GM18520 (cell line): ENCODE measurements around the gene PRRC2B.
A peak's percentile ranks its signal among the peaks of the same experiment; 100 is the strongest.
"Not testable (repeated sequence)": the region's sequence is repeated elsewhere in the genome, so short reads cannot be mapped to it uniquely, and the experiment has no call there.

Source experiments
- ATAC-seq: cut with Tn5 transposase; IDR thresholded peaks from one replicate; pipeline ENCODE4 v1.9.1; 2021; ENCODE audit not compliant: unreplicated experiment

PRRC2B gene

GRCh38 chr9:131393622-131394463 is at the start of gene PRRC2B:
Gene PRRC2B (plus strand): TSS chr9:131394086. CDS start chr9:131430145, 36,059 bp downstream.
- ATAC-seq, result peak; percentile 42

GRCh38 chr9:131344931-131345535 is 48.9 kb upstream of the PRRC2B start:
- not testable (repeated sequence) for ATAC-seq

GRCh38 chr9:131346559-131346958 is 47.3 kb upstream of the PRRC2B start:
- no peak for ATAC-seq

- ATAC-seq, result no peak
Observed at GRCh38 chr9:131347376-131348020, 46.4 kb upstream of the PRRC2B start.

- no peak for ATAC-seq
Observed at GRCh38 chr9:131348631-131349521, 45.0 kb upstream of the PRRC2B start.

GRCh38 chr9:131349522-131349880 is 44.4 kb upstream of the PRRC2B start:
- no peak for ATAC-seq

- ATAC-seq, result no peak
Observed at GRCh38 chr9:131349881-131350563, 43.9 kb upstream of the PRRC2B start.

GRCh38 chr9:131356479-131356878 is 37.4 kb upstream of the PRRC2B start:
- ATAC-seq, result not testable (repeated sequence)

- no peak for ATAC-seq
Observed at GRCh38 chr9:131358556-131358955, 35.3 kb upstream of the PRRC2B start.

GRCh38 chr9:131361202-131361833 is 32.6 kb upstream of the PRRC2B start:
- ATAC-seq, result no peak

GRCh38 chr9:131365546-131365945 is 28.3 kb upstream of the PRRC2B start:
- ATAC-seq, result no peak

GRCh38 chr9:131366761-131367401 is 27.0 kb upstream of the PRRC2B start:
- ATAC-seq, result no peak

- ATAC-seq, result no peak
Observed at GRCh38 chr9:131367450-131367849, 26.4 kb upstream of the PRRC2B start.

GRCh38 chr9:131370638-131371037 is 23.2 kb upstream of the PRRC2B start:
- no peak for ATAC-seq

- not testable (repeated sequence) for ATAC-seq
Observed at GRCh38 chr9:131372599-131372973, 21.3 kb upstream of the PRRC2B start.

- not testable (repeated sequence) for ATAC-seq
Observed at GRCh38 chr9:131374638-131375037, 19.2 kb upstream of the PRRC2B start.

- no peak for ATAC-seq
Observed at GRCh38 chr9:131379056-131379455, 14.8 kb upstream of the PRRC2B start.

- ATAC-seq, result no peak
Observed at GRCh38 chr9:131382850-131383729, 10.8 kb upstream of the PRRC2B start.
